Peyer's patch (tissue), 4 donors: Measurements from ENCODE around the gene GPD1L. TPM values are rescaled to one million over a fixed set of nuclear protein-coding genes. Genes with fewer than 3 reads are reported as not detected.

Experiments
- DNase-seq, 3 donors: peaks; one replicate each; pipeline ENCODE4 v3.0.0-alpha.2; 2017 to 2019
- H3K27ac ChIP-seq, 4 donors: fragments of 200-600 bp; sonication (generic); one replicate each; pipeline ENCODE4 v1.5.1; 2016 to 2019
- H3K27me3 ChIP-seq, 2 donors: fragments of 200-600 bp; sonication (generic); one replicate each; pipeline ENCODE4 v1.5.1; 2019
- H3K36me3 ChIP-seq, 3 donors: fragments of 200-600 bp; sonication (generic); one replicate each; pipeline ENCODE4 v1.5.1; 2016 to 2019
- H3K4me1 ChIP-seq, 4 donors: fragments of 200-600 bp; sonication (generic); one replicate each; pipeline ENCODE4 v1.5.1; 2016 to 2019
- H3K4me3 ChIP-seq, 4 donors: fragments of 200-600 bp; sonication (generic); 1 replicate in 3 of 4; 2 replicates in 1 of 4; pipeline ENCODE4 v1.5.1; 2016 to 2019; ENCODE audit warnings: mild to moderate bottlenecking in 1 of 4
- H3K9me3 ChIP-seq, 4 donors: fragments of 200-600 bp; sonication (generic); one replicate each; pipeline ENCODE4 v1.5.1; 2016 to 2019; ENCODE audit warnings: mild to moderate bottlenecking in 1 of 4
- POLR2A ChIP-seq, 2 donors: fragments of 450-650 bp; IDR thresholded peaks; one replicate each; pipeline ENCODE4 v1.5.1; 2017; ENCODE audit warnings: antibody characterized with exemption in 2 of 2, mild to moderate bottlenecking in 2 of 2, moderate library complexity in 2 of 2
- total RNA-seq, 4 donors: library from RNA; depleted of rRNA; stranded (reverse); fragments of >200 nt; gene quantifications; one replicate each; pipeline ENCODE4 v1.1.0, GENCODE V29; 2016
- TF ChIP-seq, protein P1 (sequence below), 6 experiments: fragments of 450-650 bp in 4 of 6; fragments of 200-600 bp in 2 of 6; sonication (generic) in 1 of 6; IDR thresholded peaks; one replicate each; pipeline ENCODE4 v1.5.1; 2017 to 2019; ENCODE audit warnings: antibody characterized with exemption in 6 of 6, mild to moderate bottlenecking in 3 of 6, moderate library complexity in 1 of 6

Gene GPD1L
- total RNA-seq, 4 donors from 2014 or later: 54.6 to 157 (median 80.6) TPM

DNA sequence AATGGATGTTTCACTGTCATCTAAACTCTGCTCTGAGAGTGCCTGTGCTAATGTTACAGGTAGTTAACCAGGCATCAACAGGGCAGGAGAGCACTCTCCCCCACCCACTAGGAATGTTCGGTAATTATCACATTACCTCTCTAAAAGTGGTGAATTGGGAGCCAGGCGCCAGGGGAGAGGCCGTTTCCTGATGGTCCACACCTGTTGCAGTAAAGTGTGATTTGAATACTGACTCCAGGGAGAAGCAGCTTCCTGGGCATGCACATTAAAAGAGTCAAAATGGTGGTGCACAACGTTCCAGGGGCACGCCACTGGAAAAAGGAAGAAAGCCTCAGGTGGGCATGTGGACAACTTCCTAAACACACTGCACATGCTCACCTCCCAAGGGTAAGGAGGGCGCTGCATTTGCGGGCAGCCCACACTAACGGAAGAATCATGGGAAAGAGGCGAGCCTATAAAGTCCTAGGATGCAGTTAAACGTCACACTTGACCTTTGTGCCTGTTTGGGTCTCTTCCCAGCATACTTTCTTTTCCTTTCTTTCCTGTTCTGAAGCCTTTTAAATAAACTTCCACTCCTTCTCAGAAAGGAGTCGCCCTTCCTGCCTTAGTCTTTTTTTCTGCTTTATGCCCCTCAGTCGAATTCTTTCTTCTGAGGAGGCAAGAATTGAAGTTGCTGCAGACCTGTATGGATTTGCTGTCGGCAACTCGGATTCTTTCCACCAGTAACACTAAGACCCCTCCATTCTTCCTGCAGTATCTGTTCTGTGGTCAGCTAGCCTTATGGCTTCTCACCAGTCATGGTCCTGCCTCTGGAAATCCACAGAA is 28.9 kb upstream of the GPD1L start:
- peaks cover 0 to 4% (median 0%) of the 10 kb centered on the region in 4 donors for H3K4me1 ChIP-seq
- DNase-seq: peak in 2 of 3 donors; percentile 64 to 69
- peak overlapping the region in 3 of 4 donors; percentile 48 to 77 (median 68) for H3K27ac ChIP-seq
- peak overlapping the region in 3 of 4 donors; percentile 14 to 40 (median 36) for H3K4me3 ChIP-seq
- H3K27me3 ChIP-seq: no peaks in the 10 kb centered on the region
- no peaks in the 10 kb centered on the region for H3K36me3 ChIP-seq
- H3K9me3 ChIP-seq: no peaks in the 10 kb centered on the region
- peak in 1 of 2 donors; percentile 43 for TF ChIP-seq POLR2A (IDR thresholded peaks at IDR 0.05)
- TF ChIP-seq, protein P1, sequence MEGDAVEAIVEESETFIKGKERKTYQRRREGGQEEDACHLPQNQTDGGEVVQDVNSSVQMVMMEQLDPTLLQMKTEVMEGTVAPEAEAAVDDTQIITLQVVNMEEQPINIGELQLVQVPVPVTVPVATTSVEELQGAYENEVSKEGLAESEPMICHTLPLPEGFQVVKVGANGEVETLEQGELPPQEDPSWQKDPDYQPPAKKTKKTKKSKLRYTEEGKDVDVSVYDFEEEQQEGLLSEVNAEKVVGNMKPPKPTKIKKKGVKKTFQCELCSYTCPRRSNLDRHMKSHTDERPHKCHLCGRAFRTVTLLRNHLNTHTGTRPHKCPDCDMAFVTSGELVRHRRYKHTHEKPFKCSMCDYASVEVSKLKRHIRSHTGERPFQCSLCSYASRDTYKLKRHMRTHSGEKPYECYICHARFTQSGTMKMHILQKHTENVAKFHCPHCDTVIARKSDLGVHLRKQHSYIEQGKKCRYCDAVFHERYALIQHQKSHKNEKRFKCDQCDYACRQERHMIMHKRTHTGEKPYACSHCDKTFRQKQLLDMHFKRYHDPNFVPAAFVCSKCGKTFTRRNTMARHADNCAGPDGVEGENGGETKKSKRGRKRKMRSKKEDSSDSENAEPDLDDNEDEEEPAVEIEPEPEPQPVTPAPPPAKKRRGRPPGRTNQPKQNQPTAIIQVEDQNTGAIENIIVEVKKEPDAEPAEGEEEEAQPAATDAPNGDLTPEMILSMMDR (IDR thresholded peaks at IDR 0.05): peak in 3 of 6 experiments; percentile 19 to 35 (median 28)

DNA sequence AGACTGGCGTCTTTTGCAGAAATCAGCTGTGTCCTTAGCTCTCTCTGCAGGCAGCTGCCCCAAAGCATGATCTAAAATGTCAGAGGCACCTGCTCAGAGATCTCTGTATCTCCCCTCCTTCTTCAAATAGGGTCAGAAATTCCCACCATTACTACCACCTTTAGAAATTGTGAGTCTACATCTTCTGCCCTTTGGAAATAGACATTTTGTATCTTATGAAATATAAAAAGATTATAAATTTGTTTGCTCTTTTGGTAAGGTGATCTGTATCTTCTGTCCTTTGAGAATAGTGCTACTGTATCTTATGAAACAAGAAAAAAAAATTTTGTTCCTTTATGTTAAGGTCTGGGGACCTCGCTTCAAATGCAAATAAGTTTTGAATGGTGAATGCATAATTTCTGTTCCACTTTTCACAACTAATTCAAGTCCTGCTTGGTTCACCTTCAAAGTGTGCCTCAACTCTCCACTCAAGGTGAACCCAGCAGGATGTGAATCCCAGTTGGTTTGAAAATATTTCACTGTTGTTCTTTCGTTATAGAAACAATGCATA is 28.3 kb upstream of the GPD1L start:
- no peak for DNase-seq
- Histone ChIP-seq H3K9me3 (no peaks in the 10 kb centered on the region), H3K4me1 (peaks cover 0 to 8% (median 0%) of the 10 kb centered on the region in 4 donors), H3K27ac (peak overlapping the region in 3 of 4 donors; percentile 48 to 77 (median 68)), H3K4me3 (peak overlapping the region in 3 of 4 donors; percentile 14 to 40 (median 36)), H3K27me3 (no peaks in the 10 kb centered on the region), H3K36me3 (no peaks in the 10 kb centered on the region)
- TF ChIP-seq POLR2A (IDR thresholded peaks at IDR 0.05): no peak
- TF ChIP-seq, protein P1 (IDR thresholded peaks at IDR 0.05): no peak

DNA sequence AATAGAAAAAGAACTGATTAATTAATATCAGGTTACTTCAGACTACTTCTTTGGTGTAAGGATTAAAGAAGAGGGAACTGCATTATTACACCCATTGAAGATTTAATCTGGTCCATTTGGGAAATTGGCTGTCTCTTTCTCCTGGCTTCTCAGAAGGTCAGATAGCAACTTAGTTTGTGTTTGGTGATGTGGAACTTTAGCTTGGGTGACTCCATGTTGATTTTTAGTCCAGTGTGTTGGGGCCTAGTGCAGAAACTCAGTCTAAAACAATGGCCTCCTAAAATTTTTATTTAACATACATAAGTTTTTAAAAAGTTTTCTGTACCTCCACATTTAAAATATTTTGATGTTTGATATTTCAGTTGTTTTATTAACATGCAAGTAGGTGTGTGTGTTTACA is 27.6 kb upstream of the GPD1L start:
- peaks cover 0 to 8% (median 0%) of the 10 kb centered on the region in 4 donors for H3K4me1 ChIP-seq
- no peaks in the 10 kb centered on the region for H3K27me3 ChIP-seq
- TF ChIP-seq, protein P1 (IDR thresholded peaks at IDR 0.05): no peak
- no peak for TF ChIP-seq POLR2A (IDR thresholded peaks at IDR 0.05)
- no peak for DNase-seq
- H3K27ac ChIP-seq: no peak overlapping the region
- no peak overlapping the region for H3K4me3 ChIP-seq
- H3K36me3 ChIP-seq: no peaks in the 10 kb centered on the region
- no peaks in the 10 kb centered on the region for H3K9me3 ChIP-seq

DNA sequence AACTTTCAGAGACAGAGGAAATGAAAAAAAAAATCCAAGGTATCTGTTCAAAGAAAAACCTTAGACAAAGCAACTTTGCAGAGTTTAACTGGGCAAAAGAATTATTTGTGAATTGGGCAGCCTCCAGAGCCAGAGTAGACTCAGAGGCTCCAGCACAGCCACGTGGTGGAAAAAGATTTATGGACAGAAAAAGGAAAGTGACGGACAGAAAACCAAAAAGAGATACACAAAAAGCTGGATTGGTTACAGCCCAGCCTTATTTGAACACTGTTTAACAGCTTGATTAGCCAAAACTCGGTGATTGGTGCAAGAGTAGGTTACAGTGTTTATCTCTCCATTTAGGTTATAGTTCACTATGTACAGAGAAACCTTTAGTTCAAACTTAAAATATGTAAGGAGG is 23.7 kb upstream of the GPD1L start:
- peaks cover 0 to 8% (median 0%) of the 10 kb centered on the region in 4 donors for H3K4me1 ChIP-seq
- no peaks in the 10 kb centered on the region for H3K9me3 ChIP-seq
- no peaks in the 10 kb centered on the region for H3K27me3 ChIP-seq
- TF ChIP-seq, protein P1 (IDR thresholded peaks at IDR 0.05): no peak
- no peak for TF ChIP-seq POLR2A (IDR thresholded peaks at IDR 0.05)
- no peak for DNase-seq
- no peaks in the 10 kb centered on the region for H3K36me3 ChIP-seq
- no peak overlapping the region for H3K4me3 ChIP-seq
- no peak overlapping the region for H3K27ac ChIP-seq

DNA sequence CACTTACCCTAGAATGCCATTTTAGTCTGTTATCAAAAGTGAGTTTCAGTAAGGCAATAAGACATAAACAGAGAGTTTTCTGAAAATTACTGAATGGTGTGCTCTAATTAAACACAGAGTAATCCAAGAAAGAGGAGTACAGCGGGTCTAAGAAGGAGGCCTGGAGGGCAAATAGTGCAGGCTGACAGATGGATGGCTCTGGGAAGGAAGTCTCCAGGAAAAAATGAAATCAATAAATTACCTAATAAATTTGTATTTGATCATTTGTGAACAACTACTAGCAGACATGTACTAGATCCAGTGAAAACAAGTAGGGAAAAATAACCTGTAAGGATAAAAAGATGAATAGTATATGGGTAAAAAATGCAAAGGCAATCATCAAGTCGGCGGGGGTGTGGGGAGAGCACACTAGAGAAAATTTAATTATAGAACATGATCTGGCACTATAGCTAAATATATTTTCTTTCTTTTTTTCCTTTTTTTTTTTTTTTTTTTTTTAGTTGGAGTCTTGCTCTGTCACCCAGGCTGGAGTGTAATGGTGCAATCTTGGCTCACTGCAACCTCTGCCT is 22.6 kb upstream of the GPD1L start:
- no peak for DNase-seq
- Histone ChIP-seq H3K4me1 (peaks cover 0 to 8% (median 0%) of the 10 kb centered on the region in 4 donors), H3K4me3 (no peak overlapping the region), H3K9me3 (no peaks in the 10 kb centered on the region), H3K36me3 (no peaks in the 10 kb centered on the region), H3K27ac (no peak overlapping the region), H3K27me3 (no peaks in the 10 kb centered on the region)
- no peak for TF ChIP-seq POLR2A (IDR thresholded peaks at IDR 0.05)
- TF ChIP-seq, protein P1 (IDR thresholded peaks at IDR 0.05): no peak
